MCF 10A (cell line): ENCODE results near the gene SMYD4. TPM values are rescaled to one million over a fixed set of nuclear protein-coding genes. Genes with fewer than 3 reads are reported as not detected.
"Not testable (repeated sequence)": the region's sequence is repeated elsewhere in the genome, so short reads cannot be mapped to it uniquely, and the experiment has no call there.

Experiments
- BruUV-seq: library from RNA; stranded (reverse); fragments of 400-500 nt; replicated peaks from 2 replicates; lab custom pipeline; 2021; lab: Mats Ljungman, UMichigan
- CTCF ChIA-PET: fragments of 300-600 bp; sonication (Branson Sonifier 250); formaldehyde crosslinking; extraction: SDS; loops from one replicate; lab custom pipeline; 2021; ENCODE audit warnings: antibody characterized with exemption, inconsistent platforms; lab: Yijun Ruan, JAX
- POLR2A ChIA-PET: fragments of 300-600, 350-650 bp; sonication (Branson Sonifier 250); formaldehyde crosslinking; extraction: SDS; loops from one replicate; lab custom pipeline; 2020; ENCODE audit warnings: antibody characterized with exemption, inconsistent platforms; lab: Yijun Ruan, JAX
- DNase-seq: peaks from one replicate; pipeline ENCODE4 v3.0.0-alpha.2; 2018; ENCODE audit not compliant: unreplicated experiment
- H3K27ac Mint-ChIP-seq: one replicate; pipeline ENCODE4 v1.8.0; 2022; ENCODE audit warnings: mild to moderate bottlenecking, low read depth, mixed read lengths; ENCODE audit not compliant: unreplicated experiment
- H3K27me3 Mint-ChIP-seq: one replicate; pipeline ENCODE4 v1.8.0; 2022; ENCODE audit warnings: mixed read lengths; ENCODE audit not compliant: insufficient read depth, unreplicated experiment
- H3K36me3 Mint-ChIP-seq: one replicate; pipeline ENCODE4 v1.8.0; 2022; ENCODE audit warnings: mild to moderate bottlenecking, moderate library complexity, mixed read lengths; ENCODE audit not compliant: insufficient read depth, unreplicated experiment
- H3K4me1 Mint-ChIP-seq: one replicate; pipeline ENCODE4 v1.8.0; 2022; ENCODE audit warnings: mixed read lengths; ENCODE audit not compliant: insufficient read depth, unreplicated experiment
- H3K4me3 Mint-ChIP-seq: one replicate; pipeline ENCODE4 v1.8.0; 2022; ENCODE audit warnings: mild to moderate bottlenecking, moderate library complexity, mixed read lengths; ENCODE audit not compliant: unreplicated experiment
- H3K9me3 Mint-ChIP-seq: one replicate; pipeline ENCODE4 v1.8.0; 2022; ENCODE audit warnings: mixed read lengths; ENCODE audit not compliant: unreplicated experiment
- CTCF ChIP-seq: fragments of 200-600 bp; IDR thresholded peaks from one replicate; pipeline ENCODE4 v1.8.0; 2022; ENCODE audit warnings: antibody characterized with exemption, mild to moderate bottlenecking; ENCODE audit not compliant: unreplicated experiment
- intact Hi-C: fragments of 100-400 bp; cut with micrococcal nuclease; formaldehyde crosslinking; loops from 2 replicates; pipeline ENCODE4 v1.14.1; 2022
- total RNA-seq: library from RNA; stranded (reverse); gene quantifications from 2 replicates; pipeline ENCODE4 v1.2.3, GENCODE V29; 2022

Gene SMYD4
- total RNA-seq, 1 experiment from 2014 or later: 8.3 TPM

GRCh38 chr17:1766382-1767135 lies 63.1 kb downstream of the SMYD4 start:
- no peak for TF ChIP-seq CTCF
- Mint-ChIP-seq H3K27ac (no peak overlapping the region), H3K36me3 (no peaks in the 10 kb centered on the region), H3K4me1 (peaks cover 6% of the 10 kb centered on the region), H3K4me3 (no peak overlapping the region), H3K27me3 (no peaks in the 10 kb centered on the region), H3K9me3 (no peaks in the 10 kb centered on the region)
- BruUV-seq: no TSS peak
- DNase-seq: no peak
- POLR2A ChIA-PET: interaction anchor here (0.6 to 2.1 kb wide), 6 partner anchors 12 to 117 kb away, joined by 3 to 9 read pairs (median 4); partner anchors contain the start of gene RILP
- CTCF ChIA-PET: interaction anchor here (0.5 to 1.3 kb wide), 3 partner anchors 46 to 709 kb away, joined by 3 to 4 read pairs (median 3); no protein-coding TSS in a partner anchor
- intact Hi-C loops: no loop called here

- intact Hi-C loops: no loop called here
- no peak for TF ChIP-seq CTCF
- Mint-ChIP-seq H3K4me3 (no peak overlapping the region), H3K4me1 (peaks cover 6% of the 10 kb centered on the region), H3K36me3 (no peaks in the 10 kb centered on the region), H3K27ac (no peak overlapping the region), H3K9me3 (no peaks in the 10 kb centered on the region), H3K27me3 (no peaks in the 10 kb centered on the region)
- ChIA-PET POLR2A (interaction anchor here (1.0 to 2.6 kb wide), 5 partner anchors 8 to 33 kb away, joined by 3 to 10 read pairs (median 3); no protein-coding TSS in a partner anchor), CTCF (interaction anchor here (0.6 to 1.3 kb wide), 3 partner anchors 45 to 46 kb away, joined by 3 read pairs; no protein-coding TSS in a partner anchor)
- no peak for DNase-seq
- BruUV-seq: no TSS peak
These were observed 64.1 kb downstream of the SMYD4 start for GRCh38 chr17:1765576-1765975.

GRCh38 chr17:1764705-1765104 lies 65.0 kb downstream of the SMYD4 start:
- peak overlapping the region; percentile 46 for H3K27ac Mint-ChIP-seq
- H3K36me3 Mint-ChIP-seq, H3K27me3 Mint-ChIP-seq, H3K4me1 Mint-ChIP-seq, BruUV-seq, DNase-seq, intact Hi-C loops, H3K9me3 Mint-ChIP-seq, H3K4me3 Mint-ChIP-seq: not testable (repeated sequence)
- ChIA-PET CTCF (interaction anchor here (1.0 to 1.8 kb wide), 4 partner anchors 18 to 38 kb away, joined by 3 to 6 read pairs (median 4); no protein-coding TSS in a partner anchor), POLR2A (interaction anchor here (0.6 to 2.6 kb wide), 9 partner anchors 11 to 69 kb away, joined by 3 to 10 read pairs (median 5); no protein-coding TSS in a partner anchor)

- H3K9me3 Mint-ChIP-seq: no peaks in the 10 kb centered on the region
- ChIA-PET POLR2A (interaction anchor here (0.9 to 2.6 kb wide), 8 partner anchors 11 to 69 kb away, joined by 3 to 10 read pairs (median 4); no protein-coding TSS in a partner anchor), CTCF (interaction anchor here (1.0 to 1.8 kb wide), 4 partner anchors 18 to 37 kb away, joined by 3 to 6 read pairs (median 4); no protein-coding TSS in a partner anchor)
- DNase-seq: no peak
- no peaks in the 10 kb centered on the region for H3K36me3 Mint-ChIP-seq
- H3K27ac Mint-ChIP-seq: peak overlapping the region; percentile 46
- H3K4me3 Mint-ChIP-seq: no peak overlapping the region
- intact Hi-C loops: no loop called here
- H3K27me3 Mint-ChIP-seq: no peaks in the 10 kb centered on the region
- TF ChIP-seq CTCF: no peak
- no TSS peak for BruUV-seq
- H3K4me1 Mint-ChIP-seq: no peaks in the 10 kb centered on the region
These were observed 65.4 kb downstream of the SMYD4 start for GRCh38 chr17:1764284-1764683.
